HCT116 (cell line): ENCODE data around the gene KRTAP9-7.
"Not testable (repeated sequence)": the region's sequence is repeated elsewhere in the genome, so short reads cannot be mapped to it uniquely, and the experiment has no call there.

Experiments used
- ELF1 ChIP-seq: IDR thresholded peaks from 2 replicates; pipeline ENCODE4 v1.6.1; 2012; ENCODE audit warnings: low read depth, borderline replicate concordance
- EZH2 ChIP-seq: fragments of 200-600 bp; sonication (generic); IDR thresholded peaks from 2 replicates; pipeline ENCODE4 v1.6.1; 2017; ENCODE audit warnings: antibody characterized with exemption, mixed run types
- EZH2phosphoT487 ChIP-seq: fragments of 200-600 bp; IDR thresholded peaks from 2 replicates; pipeline ENCODE4 v1.6.1; 2018; ENCODE audit warnings: antibody characterized with exemption, borderline replicate concordance
- FOSL1 ChIP-seq: IDR thresholded peaks from 2 replicates; pipeline ENCODE4 v1.6.1; 2012; ENCODE audit warnings: low read depth
- POLR2A ChIP-seq: IDR thresholded peaks from 2 replicates; pipeline ENCODE4 v1.7.0; 2011; ENCODE audit warnings: borderline replicate concordance; ENCODE audit not compliant: insufficient read depth, insufficient read length; ENCODE audit errors: extremely low read depth
- RAD21 ChIP-seq: IDR thresholded peaks from 2 replicates; pipeline ENCODE4 v1.6.1; 2012; ENCODE audit warnings: low read depth, mild to moderate bottlenecking
- SIN3A ChIP-seq: IDR thresholded peaks from 2 replicates; pipeline ENCODE4 v1.6.1; 2012; ENCODE audit warnings: low read depth
- TCF7L2 ChIP-seq: IDR thresholded peaks from 2 replicates; pipeline ENCODE4 v1.7.0; 2011; ENCODE audit warnings: borderline replicate concordance, inconsistent platforms; ENCODE audit not compliant: insufficient read depth, insufficient read length; ENCODE audit errors: extremely low read depth
- YY1 ChIP-seq: IDR thresholded peaks from 2 replicates; pipeline ENCODE4 v1.6.1; 2011; ENCODE audit warnings: low read length, low read depth, moderate library complexity, mild to moderate bottlenecking; ENCODE audit not compliant: insufficient replicate concordance; ENCODE audit errors: extremely low read depth
- ZFX ChIP-seq: fragments of 450-650 bp; IDR thresholded peaks from 2 replicates; pipeline ENCODE4 v1.6.1; 2017
- TF ChIP-seq, protein P1 (sequence below), 3 experiments: fragments of 200-600 bp in 1 of 3; sonication (generic) in 1 of 3; IDR thresholded peaks in 2 of 3; conservative IDR thresholded peaks in 1 of 3; 2 replicates each; pipeline ENCODE4 v1.5.1; 2012 to 2017; ENCODE audit warnings: low read depth in 2 of 3, low read length in 2 of 3, antibody characterized with exemption in 1 of 3, borderline replicate concordance in 1 of 3, control low read depth in 1 of 3, mild to moderate bottlenecking in 1 of 3, mixed read lengths in 1 of 3, mixed run types in 1 of 3, moderate library complexity in 1 of 3; ENCODE audit not compliant: insufficient read depth in 1 of 3

DNA sequence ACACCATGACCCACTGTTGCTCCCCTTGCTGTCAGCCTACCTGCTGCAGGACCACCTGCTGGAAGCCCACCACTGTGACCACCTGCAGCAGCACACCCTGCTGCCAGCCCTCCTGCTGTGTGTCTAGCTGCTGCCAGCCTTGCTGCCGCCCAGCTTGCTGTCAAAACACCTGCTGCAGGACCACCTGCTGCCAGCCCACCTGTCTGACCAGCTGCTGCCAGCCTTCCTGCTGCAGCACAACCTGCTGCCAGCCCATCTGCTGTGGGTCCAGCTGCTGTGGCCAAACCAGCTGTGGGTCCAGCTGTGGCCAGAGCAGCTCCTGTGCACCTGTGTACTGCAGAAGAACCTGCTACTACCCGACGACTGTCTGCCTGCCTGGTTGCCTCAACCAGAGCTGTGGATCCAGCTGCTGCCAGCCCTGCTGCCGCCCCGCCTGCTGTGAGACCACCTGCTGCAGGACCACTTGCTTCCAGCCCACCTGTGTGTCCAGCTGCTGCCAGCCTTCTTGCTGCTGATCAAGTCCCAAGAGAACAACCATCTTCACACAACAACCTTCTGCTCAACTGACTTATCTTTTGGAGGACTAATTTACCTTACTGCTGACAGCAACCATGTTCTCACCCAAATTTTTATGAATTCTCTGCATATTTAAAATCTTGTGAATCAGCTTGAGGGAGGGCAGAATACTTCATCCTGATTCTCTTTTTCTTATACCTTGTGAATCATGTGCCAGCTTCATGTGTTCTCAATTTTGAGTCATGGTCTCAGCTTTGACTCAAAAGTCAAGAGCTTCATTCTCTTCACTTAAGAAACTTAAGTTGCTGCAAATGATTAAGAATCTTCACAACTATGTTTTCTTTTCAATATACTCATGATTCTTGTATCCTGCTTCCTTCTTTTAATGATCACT is 19.9 kb upstream of the KRTAP9-7 start, which contains the start of gene KRTAP9-9:
- not testable (repeated sequence) for TF ChIP-seq POLR2A, RAD21, FOSL1, EZH2phosphoT487, EZH2, SIN3A, ZFX, ELF1, TCF7L2, YY1
- TF ChIP-seq, protein P1, sequence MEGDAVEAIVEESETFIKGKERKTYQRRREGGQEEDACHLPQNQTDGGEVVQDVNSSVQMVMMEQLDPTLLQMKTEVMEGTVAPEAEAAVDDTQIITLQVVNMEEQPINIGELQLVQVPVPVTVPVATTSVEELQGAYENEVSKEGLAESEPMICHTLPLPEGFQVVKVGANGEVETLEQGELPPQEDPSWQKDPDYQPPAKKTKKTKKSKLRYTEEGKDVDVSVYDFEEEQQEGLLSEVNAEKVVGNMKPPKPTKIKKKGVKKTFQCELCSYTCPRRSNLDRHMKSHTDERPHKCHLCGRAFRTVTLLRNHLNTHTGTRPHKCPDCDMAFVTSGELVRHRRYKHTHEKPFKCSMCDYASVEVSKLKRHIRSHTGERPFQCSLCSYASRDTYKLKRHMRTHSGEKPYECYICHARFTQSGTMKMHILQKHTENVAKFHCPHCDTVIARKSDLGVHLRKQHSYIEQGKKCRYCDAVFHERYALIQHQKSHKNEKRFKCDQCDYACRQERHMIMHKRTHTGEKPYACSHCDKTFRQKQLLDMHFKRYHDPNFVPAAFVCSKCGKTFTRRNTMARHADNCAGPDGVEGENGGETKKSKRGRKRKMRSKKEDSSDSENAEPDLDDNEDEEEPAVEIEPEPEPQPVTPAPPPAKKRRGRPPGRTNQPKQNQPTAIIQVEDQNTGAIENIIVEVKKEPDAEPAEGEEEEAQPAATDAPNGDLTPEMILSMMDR (IDR thresholded peaks at IDR 0.05 in 2 of 3, conservative IDR thresholded peaks at IDR 0.05 in 1 of 3; ENCODE audit: borderline replicate concordance in 1 of 3, insufficient read depth in 1 of 3, low read depth in 2 of 3, low read length in 2 of 3), result not testable (repeated sequence)
